Keratinocyte (primary cell): ENCODE measurements around the gene SMYD3.

Source experiments
- EZH2 ChIP-seq: IDR thresholded peaks from one replicate; pipeline ENCODE4 v1.6.1; 2012; ENCODE audit warnings: inconsistent platforms, mild to moderate bottlenecking, low read length, moderate library complexity
- TF ChIP-seq, protein P1 (sequence below), 3 experiments: IDR thresholded peaks in 1 of 3; conservative IDR thresholded peaks in 1 of 3; optimal IDR thresholded peaks in 1 of 3; 2 replicates in 2 of 3; 3 replicates in 1 of 3; pipeline versions ENCODE3 to v1.5.1; 2011; ENCODE audit warnings: low read length in 3 of 3, mild to moderate bottlenecking in 3 of 3, moderate library complexity in 2 of 3, control low read depth in 1 of 3, inconsistent platforms in 1 of 3; ENCODE audit not compliant: insufficient read depth in 2 of 3; ENCODE audit errors: extremely low read depth in 1 of 3

DNA sequence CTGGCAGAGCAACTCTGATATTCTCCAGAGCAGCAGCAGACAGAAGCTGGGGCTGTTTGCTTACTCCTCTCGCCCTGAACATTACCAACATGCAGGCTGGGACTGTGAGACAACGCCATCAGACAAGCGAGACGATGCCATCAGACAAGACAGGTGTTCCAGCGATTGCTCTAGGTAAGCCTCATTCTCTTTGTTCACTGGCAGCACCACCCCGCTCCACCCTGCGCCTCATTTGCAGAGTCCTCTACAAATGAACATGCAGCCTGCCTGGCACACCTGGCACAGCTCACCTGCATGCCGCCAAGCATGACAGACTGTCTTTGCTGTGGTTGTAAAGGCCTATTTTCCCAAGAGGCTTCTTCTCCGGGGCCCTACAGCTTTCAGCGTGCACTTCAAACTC, 346.2 kb downstream of the SMYD3 start:
- TF ChIP-seq, protein P1, sequence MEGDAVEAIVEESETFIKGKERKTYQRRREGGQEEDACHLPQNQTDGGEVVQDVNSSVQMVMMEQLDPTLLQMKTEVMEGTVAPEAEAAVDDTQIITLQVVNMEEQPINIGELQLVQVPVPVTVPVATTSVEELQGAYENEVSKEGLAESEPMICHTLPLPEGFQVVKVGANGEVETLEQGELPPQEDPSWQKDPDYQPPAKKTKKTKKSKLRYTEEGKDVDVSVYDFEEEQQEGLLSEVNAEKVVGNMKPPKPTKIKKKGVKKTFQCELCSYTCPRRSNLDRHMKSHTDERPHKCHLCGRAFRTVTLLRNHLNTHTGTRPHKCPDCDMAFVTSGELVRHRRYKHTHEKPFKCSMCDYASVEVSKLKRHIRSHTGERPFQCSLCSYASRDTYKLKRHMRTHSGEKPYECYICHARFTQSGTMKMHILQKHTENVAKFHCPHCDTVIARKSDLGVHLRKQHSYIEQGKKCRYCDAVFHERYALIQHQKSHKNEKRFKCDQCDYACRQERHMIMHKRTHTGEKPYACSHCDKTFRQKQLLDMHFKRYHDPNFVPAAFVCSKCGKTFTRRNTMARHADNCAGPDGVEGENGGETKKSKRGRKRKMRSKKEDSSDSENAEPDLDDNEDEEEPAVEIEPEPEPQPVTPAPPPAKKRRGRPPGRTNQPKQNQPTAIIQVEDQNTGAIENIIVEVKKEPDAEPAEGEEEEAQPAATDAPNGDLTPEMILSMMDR (optimal IDR thresholded peaks at IDR 0.05 in 1 of 3, IDR thresholded peaks at IDR 0.05 in 1 of 3, conservative IDR thresholded peaks at IDR 0.05 in 1 of 3; ENCODE audit: extremely low read depth in 1 of 3, insufficient read depth in 2 of 3, low read length in 3 of 3), result no peak
- TF ChIP-seq EZH2, result no peak
